Stimulated activated CD4-positive, alpha-beta T cell treated with anti-CD3 and anti-CD28 coated beads, Interleukin-15, amount 100 ng/mL, for 24 hours (primary cell): ENCODE data around the gene DDR1.
A peak's percentile ranks its signal among the peaks of the same experiment; 100 is the strongest.

Experiments used
- DNase-seq: peaks from one replicate; pipeline ENCODE4 v3.0.0-alpha.2; 2020

Gene DDR1

DNA sequence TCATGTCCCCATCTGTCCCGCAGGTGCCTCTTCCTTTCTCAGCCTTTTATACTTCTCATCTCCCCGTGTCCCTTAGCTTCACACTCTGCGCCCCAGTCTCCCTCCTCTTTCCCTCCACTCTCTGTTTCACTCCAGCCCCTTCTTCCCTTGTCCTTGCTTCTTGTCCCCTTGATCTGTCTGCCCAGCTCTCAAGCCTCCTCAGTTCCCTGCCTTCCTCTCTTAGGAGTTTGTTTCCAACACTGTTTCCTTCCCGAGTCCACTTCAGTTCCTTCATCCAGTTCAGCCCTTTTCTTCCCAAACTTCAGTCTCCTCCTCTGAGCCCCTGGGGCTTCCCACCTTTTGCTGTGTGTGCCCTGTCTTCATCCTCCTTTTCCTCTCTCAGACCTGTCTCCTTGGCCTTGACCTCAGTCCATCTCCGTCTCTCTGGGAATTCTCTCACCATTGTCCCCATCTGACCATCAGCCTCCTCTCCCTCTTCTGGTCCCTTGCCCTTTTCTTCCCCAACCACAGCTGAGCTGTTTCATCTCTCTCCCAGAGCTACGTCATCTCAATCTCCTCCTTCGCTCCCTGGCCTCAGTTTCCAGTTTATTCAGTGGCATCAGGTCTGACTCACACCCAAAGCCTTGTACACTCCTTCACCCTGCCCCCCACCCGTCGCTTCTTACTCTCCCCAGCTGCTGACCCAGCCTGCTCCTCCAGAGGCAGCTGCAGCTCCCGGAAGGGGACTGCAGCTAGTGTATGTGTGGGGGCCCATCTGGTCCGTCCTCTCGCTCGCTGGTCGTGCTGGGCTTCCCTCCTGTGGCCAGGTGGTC lies 2.7 kb upstream of the DDR1 start:
- no peak for DNase-seq

DNA sequence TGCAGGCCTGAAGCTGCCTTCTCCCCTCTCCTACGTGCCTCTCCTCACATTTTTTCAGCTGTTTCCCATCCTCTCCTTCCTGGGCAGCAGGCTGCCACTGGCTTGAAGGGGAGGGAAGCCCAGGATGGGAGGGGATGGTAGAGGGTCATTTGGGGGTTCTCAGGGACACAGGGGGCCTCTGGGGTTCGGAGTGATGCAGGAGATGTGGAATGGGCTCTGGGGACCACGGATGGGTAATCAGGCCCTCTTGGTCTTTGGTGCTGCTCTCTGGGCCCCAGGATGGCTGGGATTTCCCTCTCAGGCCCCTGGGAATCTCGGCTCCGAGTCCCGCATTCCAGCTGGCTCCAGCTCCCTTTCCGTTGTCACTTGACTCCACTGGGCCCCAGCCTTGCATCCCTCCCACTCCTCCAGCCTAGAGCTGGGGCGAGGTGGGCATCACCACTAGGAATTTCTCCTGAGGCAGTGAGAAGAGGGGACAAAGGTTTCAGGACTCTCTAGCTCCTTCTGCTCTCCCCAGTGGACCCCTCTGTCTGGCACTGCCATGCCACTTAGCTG lies 2.0 kb upstream of the DDR1 start:
- DNase-seq: no peak

DNA sequence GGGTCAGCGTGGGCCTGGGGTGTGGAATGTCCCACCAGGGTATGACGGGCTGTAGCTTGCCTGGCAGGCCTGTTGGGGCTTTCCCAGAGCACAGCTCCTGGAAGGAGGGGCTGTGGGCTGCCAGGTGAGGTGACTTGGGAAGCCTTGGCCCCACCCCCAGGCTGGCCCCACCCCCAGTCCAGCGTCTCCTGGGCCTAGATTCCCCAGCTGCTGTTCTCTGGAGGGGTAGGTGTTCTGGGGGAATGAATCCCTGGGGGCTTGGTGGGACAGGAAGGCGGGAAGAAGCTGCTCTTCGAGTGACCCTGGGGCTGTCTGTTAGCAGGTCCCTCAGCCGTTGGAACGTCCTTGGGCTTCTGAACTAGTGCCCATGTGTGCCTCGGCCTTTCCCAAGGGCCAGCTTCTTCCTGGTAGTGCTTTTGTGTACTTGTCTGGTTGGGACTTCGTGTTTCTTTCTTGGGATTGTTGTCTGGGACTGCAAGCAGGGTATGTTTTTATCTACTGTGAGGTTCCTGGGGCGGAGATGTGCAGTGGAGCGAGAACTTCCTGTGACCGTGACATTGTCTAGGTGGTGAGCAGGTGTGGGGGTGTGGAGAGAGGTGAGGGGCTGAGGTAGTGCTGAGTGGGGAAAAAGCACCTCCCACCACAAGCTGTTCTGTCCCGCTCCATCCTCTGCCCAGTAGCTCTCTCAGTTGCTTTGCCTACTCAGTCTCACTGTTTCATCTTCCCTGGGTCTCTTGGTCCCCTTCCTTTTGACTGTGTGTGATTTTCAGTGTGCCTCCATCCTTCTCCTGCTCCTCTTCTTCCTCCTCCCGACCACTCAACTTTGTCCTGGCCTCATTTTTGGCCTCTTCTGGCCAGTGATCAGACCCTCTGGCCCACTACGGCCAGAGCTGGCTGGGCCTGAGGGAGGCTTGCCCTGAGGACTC lies 1.3 kb upstream of the DDR1 start:
- DNase-seq: peak; percentile 40

DNA sequence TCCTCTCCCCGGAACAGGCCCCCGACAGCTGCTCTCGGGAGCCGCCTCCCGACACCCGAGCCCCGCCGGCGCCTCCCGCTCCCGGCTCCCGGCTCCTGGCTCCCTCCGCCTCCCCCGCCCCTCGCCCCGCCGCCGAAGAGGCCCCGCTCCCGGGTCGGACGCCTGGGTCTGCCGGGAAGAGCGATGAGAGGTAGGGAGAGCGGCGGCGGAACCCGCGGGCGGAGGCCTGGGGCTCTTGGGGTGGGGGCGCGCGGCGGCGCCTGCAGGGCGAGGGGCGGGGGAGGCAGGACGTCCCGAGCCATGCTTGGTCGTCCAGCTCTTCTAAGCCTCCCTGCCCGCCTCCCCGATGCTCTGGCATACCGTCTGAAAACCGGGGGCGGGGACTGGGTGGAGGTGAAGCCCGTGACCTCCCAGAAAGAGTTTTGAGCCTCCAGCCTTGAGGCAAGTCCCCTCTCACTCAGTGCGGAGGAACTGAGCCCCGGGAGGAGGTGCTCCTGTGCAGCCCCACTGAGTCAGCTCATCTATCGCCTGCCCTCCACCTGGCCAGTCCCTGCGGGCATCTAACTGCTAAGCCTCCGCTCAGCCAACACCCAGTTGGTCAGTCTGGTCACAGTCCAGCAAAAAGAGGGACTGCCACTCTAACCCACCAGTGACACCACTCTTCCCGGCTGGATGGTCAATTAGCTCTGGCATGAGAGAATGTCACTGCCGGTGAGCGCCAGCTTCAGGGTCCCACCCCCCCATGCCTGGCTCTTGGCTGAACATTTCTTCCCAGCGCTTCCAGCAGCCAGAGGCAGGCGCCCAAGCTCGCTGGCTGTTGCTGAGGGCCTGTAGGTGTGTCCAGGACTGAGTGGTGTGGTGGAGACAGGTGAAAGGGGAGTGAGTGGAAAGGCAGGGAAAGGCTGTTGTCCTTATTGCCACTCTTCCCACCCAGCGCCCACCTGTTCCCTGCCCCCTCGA lies 482 bp downstream of the DDR1 start:
- peak; percentile 70 for DNase-seq

DNA sequence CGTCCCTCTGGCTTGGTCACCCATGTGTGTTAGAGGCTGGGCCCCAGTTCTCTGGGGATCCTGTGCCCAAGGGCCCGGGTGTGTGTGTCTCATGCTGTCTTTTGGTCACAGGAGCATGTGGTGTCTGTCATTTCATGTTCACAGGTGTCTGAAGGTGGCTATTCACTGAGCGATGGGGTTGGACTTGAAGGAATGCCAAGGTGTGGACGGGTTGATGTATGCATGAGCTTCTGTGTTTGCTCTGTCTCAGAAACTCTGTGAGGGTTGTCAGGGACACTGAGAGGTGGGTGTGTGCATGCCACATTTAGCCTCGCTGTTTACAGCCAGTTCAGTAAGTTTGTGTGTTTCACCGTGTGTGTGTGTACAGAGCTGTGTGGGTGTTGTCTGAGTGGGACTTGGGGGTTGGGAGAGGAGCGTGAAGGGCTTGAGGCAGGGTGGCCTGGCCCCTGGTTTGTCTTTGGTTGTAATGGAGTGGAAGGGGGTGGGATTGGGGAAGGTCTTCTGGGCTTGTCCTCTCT lies 1.2 kb downstream of the DDR1 start:
- DNase-seq: no peak

DNA sequence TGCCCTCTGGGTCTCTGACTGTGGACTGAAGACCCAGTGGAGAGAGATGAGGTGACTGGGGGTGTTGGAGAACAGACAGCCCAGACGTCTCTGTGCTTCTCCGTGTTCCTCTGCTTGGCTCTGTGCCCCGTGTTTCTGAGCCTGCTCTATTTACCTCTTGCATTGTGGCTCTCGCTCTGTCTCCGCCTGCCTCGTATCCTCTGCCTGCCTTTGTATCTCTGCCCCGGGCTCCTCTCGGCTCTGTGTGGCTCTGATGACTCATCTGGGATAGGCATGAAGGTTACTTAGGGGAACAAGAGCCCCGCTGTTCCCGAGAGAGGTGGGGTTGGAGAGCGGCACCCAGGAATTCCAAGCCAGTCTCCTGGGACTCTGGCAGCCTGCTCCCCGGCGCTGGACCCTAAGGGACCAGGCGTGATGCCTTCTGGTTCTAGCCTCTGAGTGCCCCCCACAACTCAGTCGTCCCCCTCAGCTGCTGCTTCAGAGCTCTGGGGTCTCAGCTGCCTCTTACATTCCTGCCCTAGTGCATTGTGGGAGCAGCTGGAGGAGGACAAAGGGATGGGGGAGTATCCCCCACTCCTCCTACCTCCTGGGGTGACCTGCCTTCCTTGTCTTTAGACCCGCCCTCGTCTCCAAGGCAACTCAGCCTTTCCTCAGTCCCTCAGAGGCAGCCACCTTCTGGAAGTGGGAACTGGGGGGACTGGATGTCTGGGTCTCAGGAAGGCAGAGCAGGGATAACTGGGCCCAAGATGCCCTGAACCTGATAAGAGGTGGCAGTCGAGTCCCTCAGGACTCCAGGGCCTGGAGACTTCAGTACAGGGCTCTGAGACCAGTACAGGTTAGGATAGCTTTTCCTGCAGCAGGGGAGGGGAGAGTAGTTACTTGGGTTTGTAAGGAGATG lies 1.9 kb downstream of the DDR1 start:
- DNase-seq: peak; percentile 46

DNA sequence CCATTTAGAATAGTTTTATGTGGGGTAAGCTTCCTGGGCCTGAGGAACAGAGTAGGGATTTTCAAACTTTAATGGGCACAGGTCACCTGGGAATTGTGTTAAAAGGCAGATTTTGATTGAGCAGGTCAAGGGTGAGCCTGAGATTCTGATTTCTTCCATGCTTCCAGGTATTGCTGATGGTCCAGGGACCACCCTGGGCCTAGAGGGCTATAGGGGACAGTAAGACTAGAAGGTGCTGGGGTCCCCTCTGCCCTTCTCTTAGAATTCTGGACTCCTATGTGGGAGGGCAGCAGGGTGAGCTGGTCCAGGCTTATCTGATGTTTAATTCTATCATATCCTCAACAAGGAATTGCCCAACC lies 2.6 kb downstream of the DDR1 start:
- DNase-seq: no peak

DNA sequence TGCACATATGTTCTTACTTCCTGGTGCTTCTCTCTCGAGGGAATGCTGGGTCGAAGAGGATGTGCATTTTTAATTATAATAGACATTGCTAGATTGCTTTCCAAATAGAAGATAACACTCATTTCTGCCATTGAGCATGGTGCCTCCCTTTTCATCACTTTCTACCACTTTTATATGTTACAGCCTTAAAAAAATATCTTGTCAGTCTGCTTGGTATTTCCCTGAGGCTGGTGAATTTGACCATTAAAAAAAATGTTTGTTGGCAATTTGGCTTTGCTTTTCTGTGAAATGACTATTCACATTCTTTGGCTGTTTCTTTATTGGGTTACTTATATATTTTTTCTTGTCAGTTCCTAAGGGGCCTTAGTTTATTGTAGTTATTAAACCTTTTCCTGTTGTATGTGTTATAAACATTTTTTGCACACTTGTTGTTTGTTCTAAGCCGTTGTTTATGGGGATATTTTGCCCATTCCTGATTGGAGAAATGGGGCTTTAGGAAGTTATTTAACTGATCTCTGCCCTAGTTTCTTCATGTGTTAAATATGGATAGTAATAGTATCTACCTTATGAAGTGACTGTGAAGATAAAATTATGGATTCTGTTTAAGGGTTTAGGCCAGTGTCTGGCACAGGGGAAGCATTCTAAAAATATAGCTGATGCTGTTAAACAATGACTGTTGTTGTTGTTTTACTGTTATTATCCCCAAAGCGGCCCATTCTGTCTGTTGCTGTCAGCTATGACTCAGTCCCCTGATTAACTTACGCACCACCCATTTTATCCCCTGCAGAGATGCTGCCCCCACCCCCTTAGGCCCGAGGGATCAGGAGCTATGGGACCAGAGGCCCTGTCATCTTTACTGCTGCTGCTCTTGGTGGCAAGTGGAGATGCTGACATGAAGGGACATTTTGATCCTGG lies 3.8 kb downstream of the DDR1 start:
- DNase-seq: no peak

DNA sequence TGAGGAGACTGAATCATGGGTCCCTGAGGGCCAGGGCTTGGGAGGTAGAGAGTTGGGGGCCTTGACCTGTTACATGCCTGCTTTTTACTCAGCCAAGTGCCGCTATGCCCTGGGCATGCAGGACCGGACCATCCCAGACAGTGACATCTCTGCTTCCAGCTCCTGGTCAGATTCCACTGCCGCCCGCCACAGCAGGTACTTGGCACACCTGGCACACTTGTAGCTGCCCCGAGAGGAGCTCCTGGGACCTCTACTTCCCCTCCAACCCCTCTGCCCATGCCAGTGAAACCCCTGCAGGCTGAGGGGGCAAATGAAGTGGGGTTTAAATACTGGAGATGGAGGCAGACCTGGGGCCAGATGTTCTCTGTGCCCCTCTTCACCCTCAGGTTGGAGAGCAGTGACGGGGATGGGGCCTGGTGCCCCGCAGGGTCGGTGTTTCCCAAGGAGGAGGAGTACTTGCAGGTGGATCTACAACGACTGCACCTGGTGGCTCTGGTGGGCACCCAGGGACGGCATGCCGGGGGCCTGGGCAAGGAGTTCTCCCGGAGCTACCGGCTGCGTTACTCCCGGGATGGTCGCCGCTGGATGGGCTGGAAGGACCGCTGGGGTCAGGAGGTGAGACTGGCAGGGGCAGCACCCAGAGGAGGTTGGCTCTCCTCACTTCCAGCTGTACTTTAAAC lies 4.6 kb downstream of the DDR1 start:
- no peak for DNase-seq

DNA sequence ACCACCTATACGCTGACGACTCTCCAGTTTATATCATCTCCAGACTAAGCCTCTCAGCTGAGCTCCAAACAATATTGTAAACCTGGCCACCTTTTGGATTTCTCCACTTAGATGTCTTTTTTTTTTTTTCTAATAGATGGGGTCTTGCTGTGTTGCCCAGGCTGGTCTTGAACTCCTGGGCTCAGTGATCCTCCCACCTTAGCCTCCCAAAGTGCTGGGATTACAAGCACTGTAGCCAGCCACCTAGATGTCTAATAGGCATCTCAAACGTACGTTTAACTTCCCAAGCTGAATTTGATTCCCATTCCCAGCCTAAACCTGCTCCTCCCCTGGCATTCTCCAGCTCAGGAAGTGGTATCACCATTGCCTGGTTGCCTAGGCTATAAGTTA lies 5.2 kb downstream of the DDR1 start:
- no peak for DNase-seq

DNA sequence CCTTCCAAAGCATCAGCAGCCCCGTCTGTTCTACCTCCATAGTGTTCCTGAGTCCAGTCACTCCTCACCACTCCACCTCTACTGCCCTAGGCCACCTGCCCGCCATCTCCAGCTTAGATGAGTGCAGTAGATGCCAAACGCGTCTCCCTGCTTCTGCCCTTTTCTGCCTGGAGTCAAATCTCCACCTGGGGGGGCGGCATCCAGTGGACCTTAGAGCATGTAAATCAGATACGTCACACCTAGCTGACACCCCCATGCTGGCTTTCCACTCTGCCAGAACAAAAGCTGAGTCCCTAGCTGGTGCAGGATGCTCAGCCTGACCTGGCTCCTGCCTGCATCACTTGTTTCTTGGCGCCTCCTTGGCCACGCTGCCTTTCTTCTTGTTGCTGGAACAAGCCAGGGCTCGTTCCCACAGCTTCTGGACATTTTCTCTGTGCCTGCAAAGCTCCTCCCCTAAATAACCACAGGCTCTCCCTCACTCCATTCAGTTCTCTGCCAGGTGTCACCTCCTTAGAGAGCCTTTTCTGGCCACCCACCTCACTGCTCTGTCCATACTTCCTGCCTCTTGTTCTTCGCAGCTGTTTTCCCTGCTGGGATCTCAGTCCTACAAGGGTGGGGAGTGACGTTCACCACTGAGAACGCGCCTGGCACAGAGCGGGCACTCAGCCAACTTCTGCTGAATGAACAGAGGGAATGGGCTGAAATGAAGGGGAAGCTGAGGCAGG lies 5.8 kb downstream of the DDR1 start:
- no peak for DNase-seq

DNA sequence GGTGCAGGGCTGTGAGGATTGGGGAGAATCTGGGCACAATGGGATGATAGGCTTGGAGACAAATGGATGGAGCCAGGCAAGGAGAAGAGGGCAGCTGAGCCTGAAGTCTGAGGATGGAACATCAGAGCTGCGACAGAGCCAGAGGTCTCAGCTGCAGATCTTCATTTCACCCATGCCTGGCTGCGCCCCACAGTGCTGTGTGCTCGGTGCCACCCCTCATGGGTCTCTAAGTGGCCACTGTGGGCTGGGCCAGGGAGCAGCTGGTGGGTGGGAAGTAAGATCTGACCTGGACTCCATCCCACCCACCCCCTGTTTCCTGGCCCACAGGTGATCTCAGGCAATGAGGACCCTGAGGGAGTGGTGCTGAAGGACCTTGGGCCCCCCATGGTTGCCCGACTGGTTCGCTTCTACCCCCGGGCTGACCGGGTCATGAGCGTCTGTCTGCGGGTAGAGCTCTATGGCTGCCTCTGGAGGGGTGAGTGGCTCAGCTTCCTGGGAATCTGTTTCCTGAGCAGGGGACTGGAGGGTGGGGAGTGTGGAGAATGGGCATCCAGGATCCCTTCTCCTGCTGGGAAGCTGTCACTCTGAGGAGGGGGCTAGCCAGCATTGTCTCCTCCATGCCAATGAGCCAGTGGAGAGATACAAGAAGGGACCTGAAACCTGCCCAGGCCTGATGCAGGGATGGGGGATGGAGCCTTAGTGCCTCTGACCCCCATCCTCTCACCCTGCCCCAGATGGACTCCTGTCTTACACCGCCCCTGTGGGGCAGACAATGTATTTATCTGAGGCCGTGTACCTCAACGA lies 6.5 kb downstream of the DDR1 start:
- no peak for DNase-seq

DNA sequence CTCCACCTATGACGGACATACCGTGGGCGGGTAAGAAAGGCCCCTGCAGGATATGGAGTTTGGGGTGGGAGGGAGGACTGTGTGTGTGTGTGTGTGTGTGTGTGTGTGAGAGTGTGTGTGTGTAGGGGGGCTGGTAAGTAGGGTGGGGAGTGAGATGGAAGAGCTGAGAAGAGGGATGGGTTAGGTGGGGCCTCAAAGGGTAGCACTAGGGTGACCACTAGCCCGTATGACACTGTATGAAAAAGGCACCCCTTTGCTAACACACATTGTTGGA lies 7.1 kb downstream of the DDR1 start:
- no peak for DNase-seq

DNA sequence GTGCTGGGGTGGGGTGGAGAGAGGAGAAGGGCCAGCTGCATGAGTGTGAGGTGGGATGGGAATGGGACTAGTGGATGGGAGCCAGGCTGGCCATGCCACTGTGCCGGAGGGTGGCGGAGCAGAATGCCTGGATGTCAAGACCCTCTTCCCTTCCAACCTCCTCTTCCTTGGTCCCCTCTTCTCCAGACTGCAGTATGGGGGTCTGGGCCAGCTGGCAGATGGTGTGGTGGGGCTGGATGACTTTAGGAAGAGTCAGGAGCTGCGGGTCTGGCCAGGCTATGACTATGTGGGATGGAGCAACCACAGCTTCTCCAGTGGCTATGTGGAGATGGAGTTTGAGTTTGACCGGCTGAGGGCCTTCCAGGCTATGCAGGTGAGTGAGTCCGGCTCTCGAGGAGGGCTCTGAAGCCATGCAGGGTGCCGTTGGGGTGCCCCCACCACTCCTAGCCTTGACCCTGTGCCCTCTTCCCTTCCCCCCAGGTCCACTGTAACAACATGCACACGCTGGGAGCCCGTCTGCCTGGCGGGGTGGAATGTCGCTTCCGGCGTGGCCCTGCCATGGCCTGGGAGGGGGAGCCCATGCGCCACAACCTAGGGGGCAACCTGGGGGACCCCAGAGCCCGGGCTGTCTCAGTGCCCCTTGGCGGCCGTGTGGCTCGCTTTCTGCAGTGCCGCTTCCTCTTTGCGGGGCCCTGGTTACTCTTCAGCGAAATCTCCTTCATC lies 7.7 kb downstream of the DDR1 start:
- no peak for DNase-seq

DNA sequence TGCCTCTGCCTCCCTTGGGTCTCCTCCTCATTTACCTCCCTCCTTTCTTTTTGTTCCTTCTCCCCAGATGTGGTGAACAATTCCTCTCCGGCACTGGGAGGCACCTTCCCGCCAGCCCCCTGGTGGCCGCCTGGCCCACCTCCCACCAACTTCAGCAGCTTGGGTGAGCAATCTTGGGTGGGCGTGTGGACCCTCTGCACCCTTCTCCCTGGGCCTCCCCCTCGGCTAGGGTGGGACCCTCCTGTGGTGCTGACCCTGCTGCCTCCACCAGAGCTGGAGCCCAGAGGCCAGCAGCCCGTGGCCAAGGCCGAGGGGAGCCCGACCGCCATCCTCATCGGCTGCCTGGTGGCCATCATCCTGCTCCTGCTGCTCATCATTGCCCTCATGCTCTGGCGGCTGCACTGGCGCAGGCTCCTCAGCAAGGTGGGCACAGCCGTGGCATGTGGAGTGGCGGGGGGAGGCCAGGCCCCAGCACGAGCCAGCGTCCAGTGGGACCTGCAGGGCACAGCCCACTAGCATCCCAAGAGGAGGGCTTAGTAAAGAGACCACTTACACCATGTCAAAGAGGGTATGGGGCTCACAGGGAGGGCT lies 8.8 kb downstream of the DDR1 start:
- no peak for DNase-seq

DNA sequence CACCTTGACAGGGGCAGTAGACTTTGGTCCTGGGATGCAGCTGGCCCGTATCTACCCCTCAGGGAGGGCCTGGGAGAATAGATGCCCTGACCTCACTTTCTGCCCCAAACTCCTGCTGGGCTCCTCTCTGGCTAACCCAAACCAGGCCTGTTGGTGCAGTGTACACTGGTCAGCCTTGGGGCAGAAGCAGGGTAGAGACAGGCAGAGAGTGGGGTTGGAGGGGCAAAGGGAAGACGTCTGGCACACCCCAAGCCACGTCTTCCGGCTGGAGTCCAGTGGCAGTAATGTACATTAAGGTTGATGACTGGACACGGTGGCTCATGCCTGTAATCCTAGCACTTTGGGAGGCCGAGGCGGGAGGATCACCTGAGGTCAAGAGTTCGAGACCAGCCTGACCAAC lies 9.3 kb downstream of the DDR1 start:
- DNase-seq: no peak

DNA sequence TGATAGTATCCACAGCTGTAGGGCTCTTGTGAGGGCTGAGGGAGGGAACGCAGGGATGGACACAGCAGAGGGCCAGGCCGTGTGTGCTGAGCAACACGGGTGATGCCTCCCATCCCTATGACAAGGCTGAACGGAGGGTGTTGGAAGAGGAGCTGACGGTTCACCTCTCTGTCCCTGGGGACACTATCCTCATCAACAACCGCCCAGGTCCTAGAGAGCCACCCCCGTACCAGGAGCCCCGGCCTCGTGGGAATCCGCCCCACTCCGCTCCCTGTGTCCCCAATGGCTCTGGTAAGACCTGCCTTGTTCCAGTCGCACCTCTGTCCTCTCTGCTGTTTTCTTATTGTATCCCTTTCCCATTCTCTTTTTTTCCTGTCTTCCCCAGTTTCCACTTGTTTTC lies 10.1 kb downstream of the DDR1 start:
- DNase-seq: no peak
